Loucy (cell line): ENCODE results near the gene SDK1.

Source experiments
- CTCF ChIP-seq: fragments of 200-600 bp; sonication (generic); conservative IDR thresholded peaks from 2 replicates; pipeline ENCODE4 v1.5.1; 2014; ENCODE audit warnings: mild to moderate bottlenecking, antibody characterized with exemption, low read length
- EZH2phosphoT487 ChIP-seq: fragments of 200-600 bp; IDR thresholded peaks from 2 replicates; pipeline ENCODE4 v1.6.1; 2018; ENCODE audit warnings: antibody characterized with exemption, mild to moderate bottlenecking, moderate library complexity, borderline replicate concordance

- TF ChIP-seq CTCF = no peak
- TF ChIP-seq EZH2phosphoT487 = no peak
Measured at GRCh38 chr7:4131063-4131462, 830.0 kb downstream of the SDK1 start.
